ENCODE results near the gene SPI1. TPM values are rescaled to one million over a fixed set of nuclear protein-coding genes. Genes with fewer than 3 reads are reported as not detected.

SPI1 gene
- polyA plus RNA-seq (2012; ENCODE audit: insufficient read depth, insufficient read length) = not detected

- DNase-seq (ENCODE audit: low read depth, low spot score) = no peak
- H3K4me3 ChIP-seq (ENCODE audit: low read length) = no peak within 1 kb of the TSS
These were observed at the start of gene SPI1 for GRCh38 chr11:47378010-47378835. Gene SPI1 (minus strand): TSS chr11:47378547. CDS start chr11:47378353, 194 bp downstream.

DNA sequence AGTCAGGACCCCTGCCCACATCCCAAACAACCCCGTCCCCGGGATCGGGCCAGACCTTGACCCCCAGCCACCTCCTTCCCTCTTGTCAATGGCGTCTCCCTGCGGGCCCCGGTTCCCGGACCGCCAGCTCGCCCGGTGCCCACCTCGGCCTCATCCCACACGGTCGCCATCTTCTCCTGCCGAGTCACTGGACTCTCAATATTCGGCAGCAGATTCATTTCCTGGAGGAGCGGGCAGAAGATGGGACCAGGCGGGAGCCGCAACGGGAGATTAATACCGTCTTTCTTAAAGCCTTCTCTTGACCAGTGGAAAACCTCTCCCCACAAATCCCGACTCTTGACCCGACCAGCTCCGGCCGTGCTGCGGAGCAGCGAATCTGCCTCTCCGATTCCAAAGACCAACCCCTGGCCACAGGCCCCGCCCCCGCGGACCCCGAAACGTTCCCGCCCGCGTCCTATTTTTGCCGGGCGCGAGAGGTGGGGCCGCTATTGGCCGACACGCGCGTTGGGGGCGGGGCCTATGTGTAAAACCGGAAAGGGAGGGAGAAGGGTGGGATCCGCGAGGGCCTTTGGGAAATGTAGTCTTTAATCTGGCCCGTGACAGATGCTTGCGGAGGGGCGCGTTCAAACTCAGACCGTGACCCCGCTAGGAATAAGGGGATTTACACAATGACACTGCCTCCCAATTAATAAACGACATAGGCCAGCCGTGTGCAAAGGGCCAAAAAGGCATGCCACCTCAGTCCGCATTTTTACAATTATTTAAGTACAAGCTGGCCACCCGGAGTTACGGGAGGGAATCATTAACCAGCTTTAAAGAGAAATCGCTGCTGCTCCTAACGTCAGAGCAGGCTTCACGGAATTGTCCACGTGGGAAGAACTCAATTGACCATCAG is 48.0 kb upstream of the SPI1 start, which contains the start of gene PSMC3:
PSMC3 (minus strand) TSS at position 378 of the 895 bp plus-strand sequence; CDS start at position 218, 160 bp downstream.
- DNase-seq (ENCODE audit: low read depth, low spot score) = peak; percentile 92
- H3K4me3 ChIP-seq (ENCODE audit: low read length) = peak within 1 kb of the TSS; percentile 97

DNA sequence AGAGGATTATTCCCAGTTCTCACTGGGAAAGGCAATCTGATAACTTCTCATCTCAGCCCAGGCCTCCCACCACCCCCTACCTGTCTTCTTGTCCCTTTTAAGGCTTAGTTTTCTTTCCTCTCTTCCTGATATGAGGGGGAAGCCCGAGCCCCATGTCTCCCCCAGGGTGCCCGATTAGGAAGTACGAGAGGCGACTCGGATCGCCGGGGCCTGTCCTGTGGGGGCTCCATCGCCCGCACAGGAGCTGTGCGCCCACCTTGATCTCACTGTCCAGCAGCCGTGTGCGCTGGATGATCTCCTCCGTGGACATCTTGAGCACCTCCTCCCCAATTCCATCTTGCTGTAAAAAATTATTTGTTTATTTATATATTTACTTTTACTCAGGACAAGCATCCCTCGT is 47.3 kb upstream of the SPI1 start:
- peak overlapping the region; percentile 97 for H3K4me3 ChIP-seq (ENCODE audit: low read length)
- no peak for DNase-seq (ENCODE audit: low read depth, low spot score)

DNA sequence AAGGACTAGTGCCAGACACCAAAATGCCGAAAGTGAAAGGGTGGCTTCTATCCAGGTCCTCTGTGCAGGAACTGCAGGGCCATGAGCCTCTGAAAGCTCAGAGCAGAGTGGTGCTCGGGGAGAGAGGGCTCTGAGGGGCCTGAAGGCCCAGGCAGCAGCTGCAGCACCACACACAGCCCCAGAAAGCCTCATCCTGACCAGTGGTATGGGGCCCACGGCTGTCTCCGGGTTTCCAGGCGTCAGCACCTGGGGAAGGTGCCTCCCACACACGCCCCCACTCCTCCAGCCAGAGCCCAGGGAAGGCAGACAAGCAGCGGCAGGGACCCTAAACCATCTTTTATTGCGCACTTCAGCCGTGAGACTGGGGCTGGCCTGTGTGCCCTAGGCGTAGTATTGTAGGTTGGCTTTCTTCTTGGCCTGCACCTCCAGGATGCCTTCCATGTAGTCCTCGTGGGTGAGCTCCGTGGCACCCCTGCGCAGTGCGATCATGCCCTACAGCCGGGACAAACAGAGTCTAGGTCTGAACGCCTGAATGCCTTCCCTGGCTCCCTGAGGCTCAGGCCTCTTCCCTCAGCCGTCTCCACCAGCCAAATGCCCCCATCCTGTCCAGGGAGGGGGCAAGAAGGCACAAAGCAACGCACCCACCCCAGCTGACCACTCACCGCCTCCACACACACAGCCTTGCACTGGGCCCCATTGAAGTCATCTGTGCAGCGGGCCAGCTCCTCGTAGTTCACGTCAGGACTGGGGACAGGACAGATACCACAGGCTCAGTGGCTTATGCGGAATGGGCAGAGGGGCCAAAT is 40.3 kb upstream of the SPI1 start:
- H3K4me3 ChIP-seq (ENCODE audit: low read length) = no peak overlapping the region
- no peak for DNase-seq (ENCODE audit: low read depth, low spot score)

- H3K4me3 ChIP-seq (ENCODE audit: low read length) = no peak overlapping the region
- no peak for DNase-seq (ENCODE audit: low read depth, low spot score)
These were observed 39.4 kb upstream of the SPI1 start for GRCh38 chr11:47417712-47418111.

GRCh38 chr11:47415949-47416472 is 37.7 kb upstream of the SPI1 start:
- H3K4me3 ChIP-seq (ENCODE audit: low read length) = no peak overlapping the region
- DNase-seq (ENCODE audit: low read depth, low spot score) = no peak

DNA sequence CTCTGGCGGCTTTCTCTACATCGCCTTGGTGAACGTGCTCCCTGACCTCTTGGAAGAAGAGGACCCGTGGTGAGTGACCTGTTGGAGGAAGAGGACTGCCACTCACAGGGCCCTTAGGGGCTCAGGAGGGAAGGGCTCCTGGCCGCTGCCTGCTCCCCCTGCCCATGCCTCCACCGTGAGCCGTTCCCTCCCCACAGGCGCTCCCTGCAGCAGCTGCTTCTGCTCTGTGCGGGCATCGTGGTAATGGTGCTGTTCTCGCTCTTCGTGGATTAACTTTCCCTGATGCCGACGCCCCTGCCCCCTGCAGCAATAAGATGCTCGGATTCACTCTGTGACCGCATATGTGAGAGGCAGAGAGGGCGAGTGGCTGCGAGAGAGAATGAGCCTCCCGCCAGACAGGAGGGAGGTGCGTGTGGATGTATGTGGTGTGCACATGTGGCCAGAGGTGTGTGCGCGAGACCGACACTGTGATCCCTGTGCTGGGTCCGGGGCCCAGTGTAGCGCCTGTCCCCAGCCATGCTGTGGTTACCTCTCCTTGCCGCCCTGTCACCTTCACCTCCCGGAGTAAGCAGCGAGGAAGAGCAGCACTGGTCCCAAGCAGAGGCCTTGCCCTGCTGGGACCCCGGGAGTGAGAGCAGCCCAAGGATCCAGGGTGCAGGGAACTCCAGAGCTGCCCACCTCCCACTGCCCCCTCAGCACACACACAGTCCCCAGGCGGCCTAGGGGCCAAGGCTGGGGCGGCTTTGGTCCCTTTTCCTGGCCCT is 36.9 kb upstream of the SPI1 start:
- H3K4me3 ChIP-seq (ENCODE audit: low read length) = no peak overlapping the region
- DNase-seq (ENCODE audit: low read depth, low spot score) = no peak

DNA sequence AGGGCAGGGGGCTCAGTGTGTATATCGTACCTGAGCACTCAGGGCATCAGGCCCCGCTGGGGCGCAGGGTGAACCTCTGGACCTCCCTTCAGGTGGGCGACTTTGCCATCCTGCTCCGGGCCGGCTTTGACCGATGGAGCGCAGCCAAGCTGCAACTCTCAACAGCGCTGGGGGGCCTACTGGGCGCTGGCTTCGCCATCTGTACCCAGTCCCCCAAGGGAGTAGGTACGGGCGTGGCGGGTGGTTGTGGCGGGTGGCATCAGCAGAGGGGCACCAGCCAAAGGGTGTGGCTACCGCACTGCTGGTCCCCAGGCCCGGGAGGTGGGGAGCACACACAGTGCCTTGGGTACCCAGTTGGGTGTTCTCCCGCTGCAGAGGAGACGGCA is 36.3 kb upstream of the SPI1 start:
- no peak overlapping the region for H3K4me3 ChIP-seq (ENCODE audit: low read length)

GRCh38 chr11:47413908-47414684 is 35.7 kb upstream of the SPI1 start:
- no peak overlapping the region for H3K4me3 ChIP-seq (ENCODE audit: low read length)
- DNase-seq (ENCODE audit: low read depth, low spot score) = no peak

More for the DNA sequence above, 36.3 kb upstream of the SPI1 start:
- DNase-seq (ENCODE audit: low read depth, low spot score) = no peak

GRCh38 chr11:47413351-47413750 is 35.0 kb upstream of the SPI1 start:
- no peak for DNase-seq (ENCODE audit: low read depth, low spot score)
- H3K4me3 ChIP-seq (ENCODE audit: low read length) = no peak overlapping the region

- no peak overlapping the region for H3K4me3 ChIP-seq (ENCODE audit: low read length)
- no peak for DNase-seq (ENCODE audit: low read depth, low spot score)
These were observed 33.8 kb upstream of the SPI1 start for GRCh38 chr11:47411884-47412746.

DNA sequence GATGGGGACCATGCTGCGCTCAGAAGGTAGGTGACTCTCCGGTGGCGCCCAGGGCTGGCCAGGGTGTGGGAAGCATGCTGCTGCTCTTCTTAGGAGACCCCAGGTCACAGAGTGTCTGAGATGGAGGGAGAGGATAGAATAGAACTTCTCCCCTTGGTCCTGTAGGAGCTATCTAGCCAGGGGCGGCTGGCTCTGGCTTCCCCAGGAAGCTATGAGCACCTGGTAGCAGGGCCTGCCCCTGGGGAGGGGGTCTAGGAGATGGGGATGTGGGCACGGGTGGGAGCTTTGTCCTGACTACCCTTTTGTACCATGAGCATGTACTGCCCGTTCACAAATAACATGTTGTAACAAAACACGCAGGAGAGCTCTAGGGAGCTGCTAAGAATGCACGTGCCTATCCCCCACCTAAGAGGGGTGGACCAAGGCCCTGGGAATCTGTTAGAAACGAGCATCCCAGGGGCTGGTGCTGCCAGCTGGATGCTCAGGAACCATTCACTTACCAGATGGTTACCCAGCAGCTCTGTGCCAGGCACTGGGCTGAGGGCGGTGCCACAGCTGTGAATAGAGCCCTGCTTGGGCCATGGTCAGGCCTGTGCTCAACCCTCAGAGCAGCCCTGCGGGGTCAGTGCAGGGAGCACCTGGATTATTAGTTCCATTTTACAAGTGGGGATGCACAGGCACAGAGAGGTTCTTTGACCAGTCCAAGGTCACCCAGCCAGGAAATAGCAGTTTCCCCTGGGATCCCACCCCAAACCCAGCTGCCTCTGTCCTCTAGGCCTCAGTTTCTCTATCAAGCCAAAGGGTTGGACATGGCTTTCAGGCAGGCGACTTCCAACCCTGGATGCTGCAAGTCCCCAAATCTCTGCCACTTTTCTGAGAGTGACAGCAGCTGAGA is 32.3 kb upstream of the SPI1 start:
- no peak overlapping the region for H3K4me3 ChIP-seq (ENCODE audit: low read length)
- DNase-seq (ENCODE audit: low read depth, low spot score) = no peak

DNA sequence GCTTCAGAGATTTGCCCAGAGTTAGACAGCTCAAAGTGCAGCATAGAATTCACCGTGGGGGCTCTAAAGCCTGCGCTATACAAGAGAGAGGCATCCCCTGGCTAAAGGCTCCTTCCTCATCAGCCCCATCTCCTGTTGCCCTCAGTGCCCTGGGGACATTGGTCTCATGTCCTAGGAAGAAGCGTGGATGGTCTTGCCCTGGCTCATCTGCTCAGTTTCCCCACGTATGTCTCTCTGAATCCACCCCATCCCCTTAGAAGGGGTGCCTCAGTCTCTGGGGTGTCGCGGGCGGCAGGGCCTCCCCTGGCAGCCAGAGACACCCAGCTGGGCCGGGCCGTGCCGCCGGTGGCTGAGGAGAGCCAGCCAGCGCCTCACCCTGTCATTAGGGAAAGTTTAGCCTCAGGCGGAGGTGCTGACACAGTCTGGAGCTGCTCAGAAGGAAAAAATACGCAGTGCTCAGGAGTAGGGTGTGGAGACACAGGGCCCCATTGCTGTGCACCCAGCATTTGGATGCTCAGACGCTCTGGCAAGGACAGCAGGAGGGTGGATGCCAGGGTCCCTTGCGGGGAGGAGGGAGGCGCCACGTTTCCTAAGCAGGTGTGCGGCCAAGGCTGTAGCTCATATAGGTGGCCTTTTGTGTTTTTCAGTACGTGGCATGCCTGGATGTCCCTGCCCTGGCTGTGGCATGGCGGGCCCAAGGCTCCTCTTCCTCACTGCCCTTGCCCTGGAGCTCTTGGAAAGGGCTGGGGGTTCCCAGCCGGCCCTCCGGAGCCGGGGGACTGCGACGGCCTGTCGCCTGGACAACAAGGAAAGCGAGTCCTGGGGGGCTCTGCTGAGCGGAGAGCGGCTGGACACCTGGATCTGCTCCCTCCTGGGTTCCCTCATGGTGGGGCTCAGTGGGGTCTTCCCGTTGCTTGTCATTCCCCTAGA is 31.4 kb upstream of the SPI1 start:
- DNase-seq (ENCODE audit: low read depth, low spot score) = no peak
- peak overlapping the region; percentile 68 for H3K4me3 ChIP-seq (ENCODE audit: low read length)

GRCh38 chr11:47408598-47409439 is 30.5 kb upstream of the SPI1 start:
- no peak for DNase-seq (ENCODE audit: low read depth, low spot score)
- peak overlapping the region; percentile 68 for H3K4me3 ChIP-seq (ENCODE audit: low read length)

Measured in Jurkat, Clone E6-1 (cell line).